Neutrophil (primary cell): ENCODE results near the gene KLHDC8A.

Experiments
- H3K27ac ChIP-seq: fragments of 200-600 bp; sonication (generic); 2 replicates; pipeline ENCODE4 v1.5.1; 2016; ENCODE audit warnings: mild to moderate bottlenecking, moderate library complexity
- H3K27me3 ChIP-seq: fragments of 200-600 bp; sonication (generic); 2 replicates; pipeline ENCODE4 v1.6.0; 2016; ENCODE audit warnings: mild to moderate bottlenecking
- H3K36me3 ChIP-seq: fragments of 200-600 bp; sonication (generic); 2 replicates; pipeline ENCODE4 v1.5.1; 2017
- H3K4me1 ChIP-seq, 2 experiments: fragments of 200-600 bp in 1 of 2; sonication (generic) in 1 of 2; 1 replicate in 1 of 2; 2 replicates in 1 of 2; pipeline versions ENCODE4 v1.5.1 to v1.6.1; 2013 to 2016; ENCODE audit warnings: low read depth in 1 of 2, low read length in 1 of 2, mild to moderate bottlenecking in 1 of 2, moderate library complexity in 1 of 2; ENCODE audit not compliant: control insufficient read depth in 1 of 2, insufficient read depth in 1 of 2
- H3K4me3 ChIP-seq, 2 experiments: fragments of 200-600 bp in 1 of 2; sonication (generic) in 1 of 2; 1 replicate in 1 of 2; 2 replicates in 1 of 2; pipeline ENCODE4 v1.5.1; 2013 to 2016; ENCODE audit warnings: low read depth in 1 of 2, low read length in 1 of 2, mild to moderate bottlenecking in 1 of 2, moderate library complexity in 1 of 2
- H3K9me3 ChIP-seq: fragments of 200-600 bp; sonication (generic); 2 replicates; pipeline ENCODE4 v1.5.1; 2016
- CTCF ChIP-seq: fragments of 200-600 bp; sonication (generic); IDR thresholded peaks from 2 replicates; pipeline ENCODE4 v1.5.1; 2016; ENCODE audit warnings: antibody characterized with exemption

Gene KLHDC8A

GRCh38 chr1:205380882-205381281, 24.2 kb upstream of the KLHDC8A start:
- H3K4me3 ChIP-seq: no peak overlapping the region
- H3K9me3 ChIP-seq: no peaks in the 10 kb centered on the region
- H3K4me1 ChIP-seq: no peaks in the 10 kb centered on the region
- H3K27me3 ChIP-seq: peaks cover 40% of the 10 kb centered on the region
- H3K36me3 ChIP-seq: no peaks in the 10 kb centered on the region
- no peak for TF ChIP-seq CTCF
- no peak overlapping the region for H3K27ac ChIP-seq

- peaks cover 56% of the 10 kb centered on the region for H3K27me3 ChIP-seq
- TF ChIP-seq CTCF: no peak
- no peaks in the 10 kb centered on the region for H3K9me3 ChIP-seq
- H3K27ac ChIP-seq: no peak overlapping the region
- no peak overlapping the region for H3K4me3 ChIP-seq
- no peaks in the 10 kb centered on the region for H3K4me1 ChIP-seq
- no peaks in the 10 kb centered on the region for H3K36me3 ChIP-seq
These were observed 22.3 kb upstream of the KLHDC8A start for GRCh38 chr1:205379056-205379455.

GRCh38 chr1:205377355-205377754, 20.6 kb upstream of the KLHDC8A start:
- Histone ChIP-seq H3K4me1 (no peaks in the 10 kb centered on the region), H3K4me3 (no peak overlapping the region), H3K27ac (no peak overlapping the region), H3K36me3 (no peaks in the 10 kb centered on the region), H3K9me3 (no peaks in the 10 kb centered on the region), H3K27me3 (peaks cover 73% of the 10 kb centered on the region)
- TF ChIP-seq CTCF: no peak

GRCh38 chr1:205376739-205377138, 20.0 kb upstream of the KLHDC8A start:
- Histone ChIP-seq H3K4me1 (no peaks in the 10 kb centered on the region), H3K36me3 (no peaks in the 10 kb centered on the region), H3K4me3 (no peak overlapping the region), H3K27me3 (peaks cover 80% of the 10 kb centered on the region), H3K27ac (no peak overlapping the region), H3K9me3 (no peaks in the 10 kb centered on the region)
- TF ChIP-seq CTCF: no peak

- H3K4me1 ChIP-seq: no peaks in the 10 kb centered on the region
- no peak for TF ChIP-seq CTCF
- H3K4me3 ChIP-seq: no peak overlapping the region
- H3K36me3 ChIP-seq: no peaks in the 10 kb centered on the region
- no peaks in the 10 kb centered on the region for H3K9me3 ChIP-seq
- no peak overlapping the region for H3K27ac ChIP-seq
- peaks cover 84% of the 10 kb centered on the region for H3K27me3 ChIP-seq
These were observed 19.3 kb upstream of the KLHDC8A start for GRCh38 chr1:205375835-205376545.
